ENCODE results near the gene NMRAL1. TPM values are rescaled to one million over a fixed set of nuclear protein-coding genes. Genes with fewer than 3 reads are reported as not detected.

Gene NMRAL1
- total and polyA plus RNA-seq, 2 experiments from 2014 or later = 50.7 to 61.7 TPM

DNA sequence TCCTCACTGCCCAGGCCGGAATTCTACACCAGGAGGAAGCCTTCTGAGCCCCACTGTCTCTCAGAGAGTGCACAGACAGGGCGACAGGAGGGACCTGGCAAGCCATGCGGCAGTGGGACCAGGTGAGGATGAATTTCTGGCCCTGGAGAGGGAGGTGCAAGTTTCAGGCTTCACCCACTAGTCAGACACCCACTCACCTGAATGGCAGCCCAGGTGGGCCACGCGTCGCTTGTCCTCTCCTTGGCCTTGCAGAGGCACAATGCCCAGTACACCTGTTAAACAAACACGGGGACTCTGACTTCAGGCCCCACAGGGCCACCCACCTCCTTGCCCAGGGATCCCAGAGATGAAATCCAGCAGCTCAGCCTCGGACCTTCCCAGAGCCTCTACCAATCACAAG lies 62.3 kb downstream of the NMRAL1 start:
- ATAC-seq (no peak), DNase-seq (ENCODE audit: low spot score) (no peak)
- H3K27ac ChIP-seq (ENCODE audit: low read depth) = no peak overlapping the region
- no peaks in the 10 kb centered on the region; the same call in 2 of the 3 replicates for H3K36me3 Mint-ChIP-seq (ENCODE audit: low read depth)
- H2AFZ ChIP-seq = no peak overlapping the region
- H3K27ac Mint-ChIP-seq = no peak overlapping the region
- no peaks in the 10 kb centered on the region for H3K27me3 ChIP-seq (ENCODE audit: insufficient read depth)
- H3K79me2 ChIP-seq (replicated peaks; ENCODE audit: insufficient read depth) = peaks cover 10% of the 10 kb centered on the region
- H3K9me3 Mint-ChIP-seq = no peaks in the 10 kb centered on the region
- no peaks in the 10 kb centered on the region for H3K9me2 ChIP-seq (ENCODE audit: insufficient read depth)
- H3K27me3 Mint-ChIP-seq (ENCODE audit: insufficient read depth, low read depth, poor library complexity) = peaks cover 12% of the 10 kb centered on the region
- TF ChIP-seq STAT1 (IDR thresholded peaks at IDR 0.05; ENCODE audit: unreplicated experiment) (no peak), POLR2AphosphoS5 (IDR thresholded peaks at IDR 0.05; ENCODE audit: low read depth) (no peak), EZH2 (IDR thresholded peaks at IDR 0.05; ENCODE audit: low read depth, unreplicated experiment) (no peak), NANOG (IDR thresholded peaks at IDR 0.05; ENCODE audit: borderline replicate concordance) (no peak), ZNF331 (CRISPR knock-in tag; IDR thresholded peaks at IDR 0.05; ENCODE audit: low read depth) (no peak), JUNB (IDR thresholded peaks at IDR 0.05; ENCODE audit: unreplicated experiment) (no peak), CREB1 (CRISPR knock-in tag; IDR thresholded peaks at IDR 0.05; ENCODE audit: low read depth) (no peak), EZH2phosphoT487 (IDR thresholded peaks at IDR 0.05; ENCODE audit: unreplicated experiment) (no peak), ZNF114 (CRISPR knock-in tag; IDR thresholded peaks at IDR 0.05) (no peak)
- TF ChIP-seq, protein P1, sequence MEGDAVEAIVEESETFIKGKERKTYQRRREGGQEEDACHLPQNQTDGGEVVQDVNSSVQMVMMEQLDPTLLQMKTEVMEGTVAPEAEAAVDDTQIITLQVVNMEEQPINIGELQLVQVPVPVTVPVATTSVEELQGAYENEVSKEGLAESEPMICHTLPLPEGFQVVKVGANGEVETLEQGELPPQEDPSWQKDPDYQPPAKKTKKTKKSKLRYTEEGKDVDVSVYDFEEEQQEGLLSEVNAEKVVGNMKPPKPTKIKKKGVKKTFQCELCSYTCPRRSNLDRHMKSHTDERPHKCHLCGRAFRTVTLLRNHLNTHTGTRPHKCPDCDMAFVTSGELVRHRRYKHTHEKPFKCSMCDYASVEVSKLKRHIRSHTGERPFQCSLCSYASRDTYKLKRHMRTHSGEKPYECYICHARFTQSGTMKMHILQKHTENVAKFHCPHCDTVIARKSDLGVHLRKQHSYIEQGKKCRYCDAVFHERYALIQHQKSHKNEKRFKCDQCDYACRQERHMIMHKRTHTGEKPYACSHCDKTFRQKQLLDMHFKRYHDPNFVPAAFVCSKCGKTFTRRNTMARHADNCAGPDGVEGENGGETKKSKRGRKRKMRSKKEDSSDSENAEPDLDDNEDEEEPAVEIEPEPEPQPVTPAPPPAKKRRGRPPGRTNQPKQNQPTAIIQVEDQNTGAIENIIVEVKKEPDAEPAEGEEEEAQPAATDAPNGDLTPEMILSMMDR (conservative IDR thresholded peaks at IDR 0.05; ENCODE audit: low read depth in 2 of 2) = no peak
- TF ChIP-seq, protein P2, sequence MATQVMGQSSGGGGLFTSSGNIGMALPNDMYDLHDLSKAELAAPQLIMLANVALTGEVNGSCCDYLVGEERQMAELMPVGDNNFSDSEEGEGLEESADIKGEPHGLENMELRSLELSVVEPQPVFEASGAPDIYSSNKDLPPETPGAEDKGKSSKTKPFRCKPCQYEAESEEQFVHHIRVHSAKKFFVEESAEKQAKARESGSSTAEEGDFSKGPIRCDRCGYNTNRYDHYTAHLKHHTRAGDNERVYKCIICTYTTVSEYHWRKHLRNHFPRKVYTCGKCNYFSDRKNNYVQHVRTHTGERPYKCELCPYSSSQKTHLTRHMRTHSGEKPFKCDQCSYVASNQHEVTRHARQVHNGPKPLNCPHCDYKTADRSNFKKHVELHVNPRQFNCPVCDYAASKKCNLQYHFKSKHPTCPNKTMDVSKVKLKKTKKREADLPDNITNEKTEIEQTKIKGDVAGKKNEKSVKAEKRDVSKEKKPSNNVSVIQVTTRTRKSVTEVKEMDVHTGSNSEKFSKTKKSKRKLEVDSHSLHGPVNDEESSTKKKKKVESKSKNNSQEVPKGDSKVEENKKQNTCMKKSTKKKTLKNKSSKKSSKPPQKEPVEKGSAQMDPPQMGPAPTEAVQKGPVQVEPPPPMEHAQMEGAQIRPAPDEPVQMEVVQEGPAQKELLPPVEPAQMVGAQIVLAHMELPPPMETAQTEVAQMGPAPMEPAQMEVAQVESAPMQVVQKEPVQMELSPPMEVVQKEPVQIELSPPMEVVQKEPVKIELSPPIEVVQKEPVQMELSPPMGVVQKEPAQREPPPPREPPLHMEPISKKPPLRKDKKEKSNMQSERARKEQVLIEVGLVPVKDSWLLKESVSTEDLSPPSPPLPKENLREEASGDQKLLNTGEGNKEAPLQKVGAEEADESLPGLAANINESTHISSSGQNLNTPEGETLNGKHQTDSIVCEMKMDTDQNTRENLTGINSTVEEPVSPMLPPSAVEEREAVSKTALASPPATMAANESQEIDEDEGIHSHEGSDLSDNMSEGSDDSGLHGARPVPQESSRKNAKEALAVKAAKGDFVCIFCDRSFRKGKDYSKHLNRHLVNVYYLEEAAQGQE (IDR thresholded peaks at IDR 0.05; ENCODE audit: unreplicated experiment) = no peak
- TF ChIP-seq, protein P3, sequence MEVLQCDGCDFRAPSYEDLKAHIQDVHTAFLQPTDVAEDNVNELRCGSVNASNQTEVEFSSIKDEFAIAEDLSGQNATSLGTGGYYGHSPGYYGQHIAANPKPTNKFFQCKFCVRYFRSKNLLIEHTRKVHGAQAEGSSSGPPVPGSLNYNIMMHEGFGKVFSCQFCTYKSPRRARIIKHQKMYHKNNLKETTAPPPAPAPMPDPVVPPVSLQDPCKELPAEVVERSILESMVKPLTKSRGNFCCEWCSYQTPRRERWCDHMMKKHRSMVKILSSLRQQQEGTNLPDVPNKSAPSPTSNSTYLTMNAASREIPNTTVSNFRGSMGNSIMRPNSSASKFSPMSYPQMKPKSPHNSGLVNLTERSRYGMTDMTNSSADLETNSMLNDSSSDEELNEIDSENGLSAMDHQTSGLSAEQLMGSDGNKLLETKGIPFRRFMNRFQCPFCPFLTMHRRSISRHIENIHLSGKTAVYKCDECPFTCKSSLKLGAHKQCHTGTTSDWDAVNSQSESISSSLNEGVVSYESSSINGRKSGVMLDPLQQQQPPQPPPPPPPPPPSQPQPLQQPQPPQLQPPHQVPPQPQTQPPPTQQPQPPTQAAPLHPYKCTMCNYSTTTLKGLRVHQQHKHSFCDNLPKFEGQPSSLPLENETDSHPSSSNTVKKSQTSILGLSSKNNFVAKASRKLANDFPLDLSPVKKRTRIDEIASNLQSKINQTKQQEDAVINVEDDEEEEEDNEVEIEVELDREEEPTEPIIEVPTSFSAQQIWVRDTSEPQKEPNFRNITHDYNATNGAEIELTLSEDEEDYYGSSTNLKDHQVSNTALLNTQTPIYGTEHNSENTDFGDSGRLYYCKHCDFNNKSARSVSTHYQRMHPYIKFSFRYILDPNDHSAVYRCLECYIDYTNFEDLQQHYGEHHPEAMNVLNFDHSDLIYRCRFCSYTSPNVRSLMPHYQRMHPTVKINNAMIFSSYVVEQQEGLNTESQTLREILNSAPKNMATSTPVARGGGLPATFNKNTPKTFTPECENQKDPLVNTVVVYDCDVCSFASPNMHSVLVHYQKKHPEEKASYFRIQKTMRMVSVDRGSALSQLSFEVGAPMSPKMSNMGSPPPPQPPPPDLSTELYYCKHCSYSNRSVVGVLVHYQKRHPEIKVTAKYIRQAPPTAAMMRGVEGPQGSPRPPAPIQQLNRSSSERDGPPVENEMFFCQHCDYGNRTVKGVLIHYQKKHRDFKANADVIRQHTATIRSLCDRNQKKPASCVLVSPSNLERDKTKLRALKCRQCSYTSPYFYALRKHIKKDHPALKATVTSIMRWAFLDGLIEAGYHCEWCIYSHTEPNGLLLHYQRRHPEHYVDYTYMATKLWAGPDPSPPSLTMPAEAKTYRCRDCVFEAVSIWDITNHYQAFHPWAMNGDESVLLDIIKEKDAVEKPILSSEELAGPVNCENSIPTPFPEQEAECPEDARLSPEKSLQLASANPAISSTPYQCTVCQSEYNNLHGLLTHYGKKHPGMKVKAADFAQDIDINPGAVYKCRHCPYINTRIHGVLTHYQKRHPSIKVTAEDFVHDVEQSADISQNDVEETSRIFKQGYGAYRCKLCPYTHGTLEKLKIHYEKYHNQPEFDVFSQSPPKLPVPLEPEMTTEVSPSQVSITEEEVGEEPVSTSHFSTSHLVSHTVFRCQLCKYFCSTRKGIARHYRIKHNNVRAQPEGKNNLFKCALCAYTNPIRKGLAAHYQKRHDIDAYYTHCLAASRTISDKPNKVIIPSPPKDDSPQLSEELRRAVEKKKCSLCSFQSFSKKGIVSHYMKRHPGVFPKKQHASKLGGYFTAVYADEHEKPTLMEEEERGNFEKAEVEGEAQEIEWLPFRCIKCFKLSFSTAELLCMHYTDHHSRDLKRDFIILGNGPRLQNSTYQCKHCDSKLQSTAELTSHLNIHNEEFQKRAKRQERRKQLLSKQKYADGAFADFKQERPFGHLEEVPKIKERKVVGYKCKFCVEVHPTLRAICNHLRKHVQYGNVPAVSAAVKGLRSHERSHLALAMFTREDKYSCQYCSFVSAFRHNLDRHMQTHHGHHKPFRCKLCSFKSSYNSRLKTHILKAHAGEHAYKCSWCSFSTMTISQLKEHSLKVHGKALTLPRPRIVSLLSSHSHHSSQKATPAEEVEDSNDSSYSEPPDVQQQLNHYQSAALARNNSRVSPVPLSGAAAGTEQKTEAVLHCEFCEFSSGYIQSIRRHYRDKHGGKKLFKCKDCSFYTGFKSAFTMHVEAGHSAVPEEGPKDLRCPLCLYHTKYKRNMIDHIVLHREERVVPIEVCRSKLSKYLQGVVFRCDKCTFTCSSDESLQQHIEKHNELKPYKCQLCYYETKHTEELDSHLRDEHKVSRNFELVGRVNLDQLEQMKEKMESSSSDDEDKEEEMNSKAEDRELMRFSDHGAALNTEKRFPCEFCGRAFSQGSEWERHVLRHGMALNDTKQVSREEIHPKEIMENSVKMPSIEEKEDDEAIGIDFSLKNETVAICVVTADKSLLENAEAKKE (CRISPR knock-in tag; IDR thresholded peaks at IDR 0.05) = no peak
- TF ChIP-seq, protein P4, sequence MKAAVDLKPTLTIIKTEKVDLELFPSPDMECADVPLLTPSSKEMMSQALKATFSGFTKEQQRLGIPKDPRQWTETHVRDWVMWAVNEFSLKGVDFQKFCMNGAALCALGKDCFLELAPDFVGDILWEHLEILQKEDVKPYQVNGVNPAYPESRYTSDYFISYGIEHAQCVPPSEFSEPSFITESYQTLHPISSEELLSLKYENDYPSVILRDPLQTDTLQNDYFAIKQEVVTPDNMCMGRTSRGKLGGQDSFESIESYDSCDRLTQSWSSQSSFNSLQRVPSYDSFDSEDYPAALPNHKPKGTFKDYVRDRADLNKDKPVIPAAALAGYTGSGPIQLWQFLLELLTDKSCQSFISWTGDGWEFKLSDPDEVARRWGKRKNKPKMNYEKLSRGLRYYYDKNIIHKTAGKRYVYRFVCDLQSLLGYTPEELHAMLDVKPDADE (IDR thresholded peaks at IDR 0.05) = no peak
- H3K4me3 Mint-ChIP-seq = no peak overlapping the region
- H3K4me1 ChIP-seq (ENCODE audit: insufficient read depth) = peaks cover 5% of the 10 kb centered on the region; the same call in 1 of the 2 replicates
- H3K4me2 ChIP-seq = no peak overlapping the region
- H3K4me1 Mint-ChIP-seq = peaks cover 8% of the 10 kb centered on the region
- no peaks in the 10 kb centered on the region; the same call in 1 of the 2 replicates for H3K36me3 ChIP-seq (ENCODE audit: insufficient read depth)
- peaks cover 6% of the 10 kb centered on the region for H4K20me1 ChIP-seq (replicated peaks; ENCODE audit: insufficient read depth)
- no peak overlapping the region for H3K4me3 ChIP-seq
- H3F3A ChIP-seq (replicated peaks; ENCODE audit: low read depth) = peaks cover 4% of the 10 kb centered on the region; the same call in 1 of the 2 replicates

Measured in GM23338 (cell line).